OCI-LY7 (cell line): ENCODE data around the gene RPS6KA2.

Source experiments
- EZH2phosphoT487 ChIP-seq: fragments of 200-600 bp; sonication (generic); IDR thresholded peaks from 2 replicates; pipeline ENCODE4 v1.6.1; 2018; ENCODE audit warnings: low read depth, borderline replicate concordance, mild to moderate bottlenecking, mixed run types, antibody characterized with exemption, low read length, moderate library complexity, mixed read lengths
- TF ChIP-seq, protein P1 (sequence below): fragments of 200-600 bp; sonication (generic); conservative IDR thresholded peaks from 2 replicates; pipeline ENCODE4 v1.5.1; 2014; ENCODE audit warnings: mild to moderate bottlenecking, antibody characterized with exemption, low read length, moderate library complexity, mixed read lengths

DNA sequence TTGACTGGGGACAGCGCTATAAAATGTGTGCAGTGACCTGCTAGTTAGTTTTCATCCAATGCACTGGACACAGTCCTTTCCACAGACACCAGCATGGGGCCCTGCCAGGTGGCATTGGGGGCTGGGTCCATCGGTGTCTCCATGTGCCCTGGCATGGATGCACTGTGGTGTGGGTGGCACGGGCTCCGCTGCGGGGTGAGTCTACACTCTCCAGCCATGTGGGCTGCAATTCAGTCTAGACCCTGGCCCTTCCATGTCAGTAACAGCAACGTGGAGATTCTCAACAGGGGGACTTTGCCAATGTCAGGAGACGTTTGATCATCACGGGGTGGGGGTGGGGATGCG is 140.5 kb downstream of the RPS6KA2 start:
- TF ChIP-seq, protein P1, sequence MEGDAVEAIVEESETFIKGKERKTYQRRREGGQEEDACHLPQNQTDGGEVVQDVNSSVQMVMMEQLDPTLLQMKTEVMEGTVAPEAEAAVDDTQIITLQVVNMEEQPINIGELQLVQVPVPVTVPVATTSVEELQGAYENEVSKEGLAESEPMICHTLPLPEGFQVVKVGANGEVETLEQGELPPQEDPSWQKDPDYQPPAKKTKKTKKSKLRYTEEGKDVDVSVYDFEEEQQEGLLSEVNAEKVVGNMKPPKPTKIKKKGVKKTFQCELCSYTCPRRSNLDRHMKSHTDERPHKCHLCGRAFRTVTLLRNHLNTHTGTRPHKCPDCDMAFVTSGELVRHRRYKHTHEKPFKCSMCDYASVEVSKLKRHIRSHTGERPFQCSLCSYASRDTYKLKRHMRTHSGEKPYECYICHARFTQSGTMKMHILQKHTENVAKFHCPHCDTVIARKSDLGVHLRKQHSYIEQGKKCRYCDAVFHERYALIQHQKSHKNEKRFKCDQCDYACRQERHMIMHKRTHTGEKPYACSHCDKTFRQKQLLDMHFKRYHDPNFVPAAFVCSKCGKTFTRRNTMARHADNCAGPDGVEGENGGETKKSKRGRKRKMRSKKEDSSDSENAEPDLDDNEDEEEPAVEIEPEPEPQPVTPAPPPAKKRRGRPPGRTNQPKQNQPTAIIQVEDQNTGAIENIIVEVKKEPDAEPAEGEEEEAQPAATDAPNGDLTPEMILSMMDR, result no peak
- TF ChIP-seq EZH2phosphoT487, result no peak
